GM13976 (cell line): ENCODE results near the gene CCR2.

Experiments
- DNase-seq: peaks from one replicate; pipeline ENCODE4 v3.0.0; 2012; ENCODE audit warnings: low spot score
- in situ Hi-C: fragments of 300-500 bp; cut with MboI; formaldehyde crosslinking; loops from one replicate; pipeline ENCODE4 v1.12.0; 2022; ENCODE audit warnings: low sequenced_read_pairs, mixed read lengths, inconsistent platforms; ENCODE audit not compliant: unreplicated experiment
- TF ChIP-seq, protein P1 (sequence below): IDR thresholded peaks from 2 replicates; pipeline ENCODE4 v1.5.1; 2012; ENCODE audit warnings: borderline replicate concordance, mild to moderate bottlenecking; ENCODE audit not compliant: insufficient read depth; ENCODE audit errors: extremely low read depth, missing control alignments, control extremely low read depth

CCR2 gene

DNA sequence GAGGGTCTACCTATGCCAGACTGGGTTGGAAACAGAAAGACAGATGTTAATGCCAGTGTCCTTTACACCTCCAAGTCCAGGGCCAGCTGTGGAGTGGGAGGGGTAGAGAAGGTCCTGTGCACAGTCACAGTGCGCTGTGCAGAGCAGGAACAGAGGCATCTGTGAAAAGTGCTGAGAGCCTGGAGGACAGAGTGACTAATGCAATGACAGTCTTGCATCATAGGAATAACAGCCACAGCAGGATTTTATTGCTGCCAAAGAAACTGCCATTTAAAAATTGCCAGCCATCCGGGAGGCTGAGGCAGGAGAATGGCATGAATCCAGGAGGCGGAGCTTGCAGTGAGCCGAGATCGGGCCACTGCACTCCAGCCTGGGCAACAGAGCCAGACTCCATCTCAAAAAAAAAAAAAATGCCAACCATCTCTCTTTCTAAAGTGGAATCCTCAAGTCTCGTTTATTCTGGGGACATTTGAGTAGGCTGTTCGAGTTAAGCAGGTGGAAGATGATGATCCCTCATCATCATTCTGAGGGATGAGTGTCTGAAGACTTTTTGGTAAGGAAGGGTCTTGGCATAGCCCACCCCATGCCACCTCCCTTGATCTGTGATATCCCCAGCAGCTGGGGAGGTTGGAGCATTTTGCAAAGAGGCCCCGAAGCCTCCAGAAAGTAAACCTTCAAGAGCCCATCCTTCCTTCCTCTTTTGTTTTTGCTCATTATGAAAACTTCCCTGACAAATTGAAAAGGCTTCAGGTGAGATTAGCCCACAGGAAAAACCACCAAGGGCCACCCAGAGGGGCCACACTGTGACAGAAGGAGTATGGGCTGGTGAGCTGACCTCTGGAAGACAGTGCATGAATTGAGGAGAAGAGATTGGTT is 7.7 kb downstream of the CCR2 start:
- in situ Hi-C loops, result loop anchor here (10.0 kb wide), 1 partner anchor 87 kb away; no protein-coding TSS in a partner anchor
- DNase-seq, result no peak
- TF ChIP-seq, protein P1, sequence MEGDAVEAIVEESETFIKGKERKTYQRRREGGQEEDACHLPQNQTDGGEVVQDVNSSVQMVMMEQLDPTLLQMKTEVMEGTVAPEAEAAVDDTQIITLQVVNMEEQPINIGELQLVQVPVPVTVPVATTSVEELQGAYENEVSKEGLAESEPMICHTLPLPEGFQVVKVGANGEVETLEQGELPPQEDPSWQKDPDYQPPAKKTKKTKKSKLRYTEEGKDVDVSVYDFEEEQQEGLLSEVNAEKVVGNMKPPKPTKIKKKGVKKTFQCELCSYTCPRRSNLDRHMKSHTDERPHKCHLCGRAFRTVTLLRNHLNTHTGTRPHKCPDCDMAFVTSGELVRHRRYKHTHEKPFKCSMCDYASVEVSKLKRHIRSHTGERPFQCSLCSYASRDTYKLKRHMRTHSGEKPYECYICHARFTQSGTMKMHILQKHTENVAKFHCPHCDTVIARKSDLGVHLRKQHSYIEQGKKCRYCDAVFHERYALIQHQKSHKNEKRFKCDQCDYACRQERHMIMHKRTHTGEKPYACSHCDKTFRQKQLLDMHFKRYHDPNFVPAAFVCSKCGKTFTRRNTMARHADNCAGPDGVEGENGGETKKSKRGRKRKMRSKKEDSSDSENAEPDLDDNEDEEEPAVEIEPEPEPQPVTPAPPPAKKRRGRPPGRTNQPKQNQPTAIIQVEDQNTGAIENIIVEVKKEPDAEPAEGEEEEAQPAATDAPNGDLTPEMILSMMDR, result no peak

- TF ChIP-seq, protein P1, result no peak
- DNase-seq, result no peak
- in situ Hi-C loops, result loop anchor here (10.0 kb wide), 1 partner anchor 90 kb away; no protein-coding TSS in a partner anchor
Measured at GRCh38 chr3:46365041-46365440, 11.1 kb downstream of the CCR2 start.

DNA sequence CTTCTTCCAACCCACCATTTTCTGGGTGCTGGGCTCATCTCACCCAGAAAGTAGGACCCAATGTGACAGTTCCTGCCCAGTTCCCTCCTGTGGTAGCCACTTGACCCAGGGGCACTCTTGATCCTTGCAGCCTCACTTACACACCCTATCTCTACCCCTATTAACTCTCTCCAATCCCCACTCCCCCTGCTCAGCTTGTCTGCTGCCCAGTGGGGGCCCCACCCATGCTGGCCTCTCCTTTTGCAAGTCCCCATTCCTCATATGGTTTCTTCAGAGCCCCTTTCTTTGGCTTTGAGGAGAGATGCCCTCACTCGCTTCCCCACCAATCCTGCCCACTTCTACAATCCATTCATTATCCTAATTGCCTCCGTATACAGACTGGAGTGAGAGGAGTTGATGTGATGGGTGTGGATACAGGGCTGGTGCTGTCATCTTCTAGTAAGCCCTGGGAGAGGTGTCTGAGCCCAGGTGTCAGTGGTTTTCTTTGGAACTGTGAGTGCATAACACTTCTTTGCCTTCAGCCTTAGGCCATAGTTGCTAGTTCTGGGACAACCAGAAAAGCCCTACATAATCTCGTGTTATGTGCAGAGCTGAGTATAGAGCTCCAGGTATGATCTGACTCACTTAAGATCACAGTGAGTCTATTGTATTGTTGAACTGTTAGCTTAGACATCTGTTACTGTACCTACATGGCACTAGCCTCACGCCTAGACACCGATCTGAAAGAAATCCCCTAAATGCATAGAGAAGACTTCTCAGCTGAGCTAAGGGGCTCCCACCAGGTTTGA is 12.0 kb downstream of the CCR2 start:
- TF ChIP-seq, protein P1, result no peak
- in situ Hi-C loops, result loop anchor here (10.0 kb wide), 1 partner anchor 91 kb away; no protein-coding TSS in a partner anchor
- no peak for DNase-seq

GRCh38 chr3:46367811-46368210 is 13.9 kb downstream of the CCR2 start:
- no peak for DNase-seq
- TF ChIP-seq, protein P1, result no peak
- in situ Hi-C loops, result loop anchor here (10.0 kb wide), 1 partner anchor 93 kb away; no protein-coding TSS in a partner anchor

DNA sequence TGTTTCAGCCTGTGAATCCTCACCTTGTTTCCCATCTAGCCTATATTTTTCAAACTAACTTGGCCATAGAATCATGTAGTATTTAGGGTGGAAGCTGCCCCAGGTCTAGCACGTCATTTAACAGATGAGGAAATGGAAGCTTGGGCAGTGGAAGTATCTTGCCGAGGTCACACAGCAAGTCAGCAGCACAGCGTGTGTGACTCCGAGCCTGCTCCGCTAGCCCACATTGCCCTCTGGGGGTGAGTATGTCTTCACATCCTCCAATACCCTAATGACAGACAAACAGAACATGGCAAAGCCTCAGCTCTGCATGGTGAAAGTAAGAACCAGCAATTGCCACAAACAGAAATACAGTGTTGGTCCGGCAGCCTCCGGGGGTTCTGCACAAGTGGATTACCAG is 14.7 kb downstream of the CCR2 start:
- in situ Hi-C loops, result loop anchor here (10.0 kb wide), 1 partner anchor 94 kb away; no protein-coding TSS in a partner anchor
- TF ChIP-seq, protein P1, result peak; percentile 42

GRCh38 chr3:46369151-46369550 is 15.2 kb downstream of the CCR2 start:
- TF ChIP-seq, protein P1, result no peak
- in situ Hi-C loops, result loop anchor here (10.0 kb wide), 1 partner anchor 94 kb away; no protein-coding TSS in a partner anchor
- DNase-seq, result no peak

More for the DNA sequence above, 14.7 kb downstream of the CCR2 start:
- peak; percentile 54 for DNase-seq
